IPS-18a (cell line): ENCODE measurements around the gene ALDOC.

Experiments used
- H3K27ac ChIP-seq: one replicate; pipeline ENCODE4 v1.5.1; 2013; ENCODE audit warnings: low read length
- H3K27me3 ChIP-seq: one replicate; pipeline ENCODE4 v1.6.1; 2013; ENCODE audit warnings: mild to moderate bottlenecking, low read length; ENCODE audit not compliant: control insufficient read depth, insufficient read depth
- H3K36me3 ChIP-seq: one replicate; pipeline ENCODE4 v1.6.1; 2013; ENCODE audit warnings: low read depth, low read length; ENCODE audit not compliant: control insufficient read depth
- H3K4me1 ChIP-seq: one replicate; pipeline ENCODE4 v1.6.1; 2013; ENCODE audit warnings: low read depth, low read length; ENCODE audit not compliant: control insufficient read depth
- H3K4me3 ChIP-seq: one replicate; pipeline ENCODE4 v1.5.1; 2013; ENCODE audit warnings: low read length
- H3K9ac ChIP-seq: one replicate; pipeline ENCODE4 v1.6.1; 2013; ENCODE audit warnings: mild to moderate bottlenecking, low read length, moderate library complexity
- H3K9me3 ChIP-seq: one replicate; pipeline ENCODE4 v1.6.1; 2013; ENCODE audit warnings: low read depth, low read length; ENCODE audit not compliant: control insufficient read depth

ALDOC gene

DNA sequence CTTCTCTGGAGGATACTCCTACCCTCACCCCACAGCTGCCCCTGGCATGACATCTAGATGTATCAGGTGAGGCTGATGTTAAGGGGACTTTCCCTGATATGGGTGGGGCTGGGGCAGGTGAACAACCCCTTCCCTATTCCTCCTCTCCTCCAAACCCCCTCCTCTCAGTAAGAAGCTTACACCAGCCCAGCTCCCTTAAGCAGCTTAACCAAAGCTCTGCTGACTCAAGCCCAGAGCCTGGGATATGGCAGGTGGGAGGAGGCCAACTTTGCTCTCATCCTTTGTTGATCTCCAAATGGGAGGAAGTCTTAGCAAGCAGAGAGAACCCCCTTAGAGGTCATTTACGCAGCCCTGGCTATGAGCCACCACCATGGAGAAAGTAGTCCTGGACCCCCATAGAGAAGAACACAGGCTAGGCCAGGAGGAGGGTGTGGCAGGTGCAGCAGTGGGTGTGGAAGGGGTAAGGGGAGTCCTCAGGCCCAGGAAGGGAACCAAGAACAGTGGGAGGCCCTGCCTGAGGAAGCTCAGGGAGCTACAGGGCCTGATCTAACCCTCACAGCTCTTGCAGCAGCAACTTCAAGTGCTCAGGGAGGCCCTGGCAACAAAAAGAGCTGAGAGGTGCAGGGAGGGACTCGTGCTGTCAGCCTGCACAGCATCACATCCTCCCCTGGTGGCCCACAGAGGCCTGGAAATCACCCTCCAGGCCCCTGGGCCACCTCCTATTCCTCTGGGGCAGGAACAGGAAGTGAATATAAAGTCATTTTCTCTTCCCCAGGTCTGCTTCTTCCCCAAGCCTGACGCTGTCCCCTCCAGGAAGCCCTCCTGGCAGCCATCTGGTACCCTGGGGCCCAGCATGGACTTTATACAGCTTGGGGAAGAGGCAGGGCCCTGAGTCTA is 27.2 kb downstream of the ALDOC start:
- Histone ChIP-seq H3K9me3 (no peaks in the 10 kb centered on the region), H3K4me1 (peaks cover 11% of the 10 kb centered on the region), H3K36me3 (peaks cover 16% of the 10 kb centered on the region), H3K27me3 (no peaks in the 10 kb centered on the region), H3K9ac (no peak overlapping the region), H3K4me3 (no peak overlapping the region), H3K27ac (no peak overlapping the region)

DNA sequence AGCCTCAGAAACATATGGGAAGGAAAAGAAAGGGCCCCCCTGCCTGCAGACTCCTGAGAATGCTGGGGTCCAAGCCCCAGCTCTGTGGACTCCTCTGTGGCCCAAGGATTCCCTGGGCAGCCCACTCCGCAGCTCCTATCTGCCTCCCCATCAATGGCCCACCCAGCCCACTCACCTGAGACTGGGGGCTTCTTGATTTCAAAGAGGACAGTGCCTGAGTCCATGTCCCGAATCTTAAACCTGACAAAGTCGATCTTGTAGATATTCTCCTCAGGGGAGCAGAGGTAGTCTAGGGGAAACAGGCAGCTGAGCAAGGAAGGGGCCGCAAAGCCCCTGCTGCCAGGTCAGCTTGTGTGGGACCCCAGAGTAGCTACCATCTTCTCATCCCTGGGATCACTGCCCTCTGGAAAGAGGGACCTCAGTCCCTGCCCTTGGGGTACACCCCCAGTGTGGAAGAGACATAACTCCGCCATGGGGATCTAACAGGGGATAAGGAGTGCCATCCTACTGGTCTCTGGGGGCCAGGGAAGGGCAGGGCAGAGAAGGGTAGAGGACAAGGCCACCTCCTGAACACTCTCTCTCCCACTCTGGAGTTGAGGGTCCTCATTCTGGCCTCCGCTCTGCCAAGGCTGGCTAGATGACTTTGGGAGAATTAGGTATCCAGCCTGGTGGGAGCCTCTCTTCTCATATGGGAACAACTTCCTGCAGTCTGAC is 28.1 kb downstream of the ALDOC start:
- Histone ChIP-seq H3K9me3 (no peaks in the 10 kb centered on the region), H3K4me1 (peaks cover 11% of the 10 kb centered on the region), H3K27ac (no peak overlapping the region), H3K36me3 (peaks cover 7% of the 10 kb centered on the region), H3K9ac (no peak overlapping the region), H3K4me3 (no peak overlapping the region), H3K27me3 (no peaks in the 10 kb centered on the region)

DNA sequence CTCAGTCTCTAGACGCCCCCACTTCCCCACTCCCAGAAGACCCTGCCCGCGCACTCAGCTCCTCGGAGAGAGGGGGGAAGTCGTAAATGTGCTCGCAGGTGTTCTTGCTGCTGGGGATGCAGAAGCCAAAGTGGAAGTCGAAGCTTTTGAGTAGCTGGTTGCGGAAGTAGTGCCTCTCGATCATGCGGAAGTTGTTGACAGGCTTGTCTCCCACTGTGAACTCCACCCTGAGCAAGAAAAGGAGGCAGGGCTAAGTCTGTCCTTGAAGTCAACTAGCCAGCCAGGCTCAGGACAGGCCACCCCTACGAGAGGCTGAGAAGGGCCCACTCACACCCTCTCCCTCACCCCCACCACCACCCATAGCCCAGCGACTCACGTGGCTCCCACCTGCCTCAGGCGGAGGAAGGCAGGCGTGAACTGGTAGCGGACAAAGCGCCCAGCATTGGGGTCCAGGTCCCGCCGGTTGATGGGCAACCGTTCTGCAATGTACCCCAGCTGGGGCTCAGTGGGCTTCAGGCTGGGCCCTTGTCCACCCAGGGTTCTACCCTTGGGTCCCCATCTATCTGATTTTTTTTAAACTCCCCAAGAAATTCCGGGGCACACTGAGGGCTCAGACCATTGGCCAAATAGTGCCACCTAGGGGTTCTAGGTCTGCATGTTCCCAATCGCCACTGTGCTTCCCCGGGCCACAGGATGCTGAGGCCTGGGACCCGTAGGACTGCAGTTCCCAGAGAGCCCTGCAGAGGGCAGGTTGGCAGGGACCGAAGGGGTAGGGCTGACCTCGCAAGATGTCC is 28.9 kb downstream of the ALDOC start:
- no peaks in the 10 kb centered on the region for H3K27me3 ChIP-seq
- H3K27ac ChIP-seq = no peak overlapping the region
- H3K9ac ChIP-seq = no peak overlapping the region
- peaks cover 5% of the 10 kb centered on the region for H3K36me3 ChIP-seq
- peaks cover 10% of the 10 kb centered on the region for H3K4me1 ChIP-seq
- H3K9me3 ChIP-seq = no peaks in the 10 kb centered on the region
- no peak overlapping the region for H3K4me3 ChIP-seq

DNA sequence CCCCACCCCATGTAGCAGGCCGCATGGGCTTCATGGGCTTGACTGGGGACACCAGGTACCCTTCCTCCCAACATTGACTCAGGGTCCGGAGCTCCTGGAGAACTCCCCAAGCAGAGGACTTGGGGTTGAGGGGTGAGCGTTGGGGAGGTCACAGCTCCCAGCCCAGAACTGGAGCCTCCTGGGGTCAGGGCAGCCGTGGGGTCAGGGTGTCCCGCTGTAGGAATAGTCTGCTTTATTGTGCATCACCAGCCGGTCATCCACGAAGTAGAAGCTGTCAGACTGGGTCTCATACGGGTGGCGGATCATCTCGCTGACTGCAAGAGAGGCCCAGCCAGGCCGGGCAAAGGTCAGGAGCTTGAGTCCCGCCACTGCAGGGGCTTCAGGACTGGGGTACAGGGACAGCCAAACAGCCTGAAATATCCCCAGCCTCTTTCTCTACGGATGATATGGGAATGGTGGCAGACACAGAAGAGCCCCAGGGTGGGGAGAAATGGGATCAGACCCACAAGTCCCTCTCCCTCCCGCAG is 29.5 kb downstream of the ALDOC start:
- Histone ChIP-seq H3K9ac (no peak overlapping the region), H3K27ac (no peak overlapping the region), H3K27me3 (no peaks in the 10 kb centered on the region), H3K4me3 (no peak overlapping the region), H3K4me1 (peaks cover 7% of the 10 kb centered on the region), H3K9me3 (no peaks in the 10 kb centered on the region), H3K36me3 (peaks cover 5% of the 10 kb centered on the region)

DNA sequence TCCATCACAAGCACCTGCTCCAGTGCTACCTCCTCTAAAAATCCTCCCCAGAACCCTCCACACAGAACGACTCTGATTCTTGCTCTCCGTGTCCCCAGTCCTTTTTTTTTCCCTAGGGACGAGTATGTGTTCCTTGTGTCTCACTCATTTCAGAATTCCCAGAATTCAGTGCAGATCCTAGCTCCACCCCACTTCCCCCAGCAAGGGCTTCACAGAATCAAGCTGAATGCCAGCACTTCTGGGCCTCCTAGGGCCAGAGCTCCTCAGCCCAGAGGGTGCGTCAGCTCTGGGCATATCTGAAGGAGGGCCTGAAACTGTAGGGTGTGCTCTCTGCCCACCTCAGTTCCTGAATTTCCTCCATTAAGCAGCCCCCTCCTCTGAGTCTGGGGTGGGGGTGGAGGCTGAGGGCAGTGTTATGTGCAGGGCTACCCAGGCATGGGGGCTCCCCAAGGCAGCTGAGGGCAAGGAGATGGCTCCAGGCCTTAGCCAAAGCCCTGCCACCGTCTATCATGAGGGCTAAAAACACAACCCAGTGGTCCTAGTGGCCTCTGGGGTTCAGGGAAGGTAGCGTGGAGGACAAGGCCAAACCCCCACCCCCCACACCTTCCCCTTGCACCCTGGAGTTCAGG is 30.8 kb downstream of the ALDOC start:
- Histone ChIP-seq H3K27ac (no peak overlapping the region), H3K9ac (no peak overlapping the region), H3K27me3 (no peaks in the 10 kb centered on the region), H3K4me3 (no peak overlapping the region), H3K9me3 (no peaks in the 10 kb centered on the region), H3K36me3 (peaks cover 5% of the 10 kb centered on the region), H3K4me1 (no peaks in the 10 kb centered on the region)

DNA sequence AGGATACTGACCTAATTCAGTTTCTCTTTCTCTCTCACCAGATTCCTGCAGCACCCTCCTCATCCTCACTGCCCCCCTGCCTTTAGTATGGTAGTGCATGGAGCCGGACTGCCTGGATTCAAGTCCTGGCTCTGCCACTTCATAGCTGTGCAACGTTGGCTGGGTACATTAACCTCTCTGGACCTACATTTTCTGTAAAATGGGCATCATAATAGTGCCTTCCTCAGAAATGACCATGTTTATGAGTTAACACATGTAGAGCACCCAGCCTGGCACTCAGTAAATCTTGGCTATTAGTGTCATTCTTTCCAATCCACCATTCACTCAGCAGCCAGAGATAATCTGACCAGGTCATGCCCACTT is 31.6 kb downstream of the ALDOC start:
- Histone ChIP-seq H3K4me3 (no peak overlapping the region), H3K4me1 (no peaks in the 10 kb centered on the region), H3K27me3 (no peaks in the 10 kb centered on the region), H3K9ac (no peak overlapping the region), H3K36me3 (peaks cover 5% of the 10 kb centered on the region), H3K9me3 (no peaks in the 10 kb centered on the region), H3K27ac (no peak overlapping the region)

DNA sequence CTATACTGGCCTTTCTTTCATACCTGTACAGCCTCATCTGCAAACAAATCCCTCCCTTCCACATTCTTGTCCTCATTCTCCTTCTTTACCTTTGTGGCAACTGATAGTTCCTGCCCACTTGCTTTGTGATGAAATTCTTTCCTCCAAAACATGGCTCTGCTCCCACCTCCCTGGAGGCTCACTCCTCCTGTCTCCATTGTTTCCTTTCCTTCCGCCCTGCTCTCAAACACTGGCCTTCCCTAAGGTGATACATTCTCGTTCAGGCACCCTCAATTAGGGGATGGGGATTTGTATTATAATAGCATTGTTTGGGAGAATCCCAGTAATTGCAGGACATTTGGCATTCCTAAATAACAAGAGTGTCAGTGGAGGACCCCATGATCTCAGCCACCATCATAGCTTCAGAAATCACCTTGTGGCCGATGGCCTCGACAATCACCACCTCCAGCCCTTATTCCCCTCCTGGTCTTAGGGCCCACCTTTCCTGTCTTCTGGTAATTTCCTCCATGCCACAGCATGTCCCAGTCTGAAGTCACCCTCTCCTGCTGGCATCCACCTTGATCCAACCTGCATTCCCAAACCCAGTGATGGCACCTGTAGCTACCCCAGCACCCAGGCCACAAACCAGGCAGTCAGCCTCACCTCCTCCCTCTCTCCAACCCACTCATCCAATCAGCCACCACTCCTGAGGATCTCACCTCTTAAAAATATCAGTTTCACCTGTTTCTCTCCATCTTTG is 32.1 kb downstream of the ALDOC start:
- H3K36me3 ChIP-seq = peaks cover 5% of the 10 kb centered on the region
- H3K27ac ChIP-seq = no peak overlapping the region
- H3K4me3 ChIP-seq = no peak overlapping the region
- H3K4me1 ChIP-seq = no peaks in the 10 kb centered on the region
- no peaks in the 10 kb centered on the region for H3K27me3 ChIP-seq
- no peaks in the 10 kb centered on the region for H3K9me3 ChIP-seq
- H3K9ac ChIP-seq = no peak overlapping the region

DNA sequence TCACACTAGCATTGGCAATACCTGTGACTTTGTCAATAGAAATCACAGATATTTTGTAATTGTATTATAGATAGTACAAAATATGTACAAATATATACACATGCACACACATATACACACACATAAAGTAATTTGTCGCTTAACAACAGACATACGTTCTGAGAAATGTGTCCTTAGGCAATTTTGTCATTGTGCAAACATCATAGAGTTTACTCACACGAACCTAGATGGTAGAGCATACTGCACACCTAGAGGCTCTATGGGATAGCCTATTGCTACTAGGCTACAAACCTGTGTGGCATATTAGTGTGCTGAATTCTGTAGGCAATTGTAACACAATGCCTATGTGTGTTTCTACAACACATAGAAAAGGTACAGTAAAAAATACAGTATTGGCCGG is 35.3 kb downstream of the ALDOC start:
- Histone ChIP-seq H3K4me1 (no peaks in the 10 kb centered on the region), H3K36me3 (no peaks in the 10 kb centered on the region), H3K9ac (no peak overlapping the region), H3K27me3 (no peaks in the 10 kb centered on the region), H3K4me3 (no peak overlapping the region), H3K9me3 (no peaks in the 10 kb centered on the region), H3K27ac (no peak overlapping the region)

DNA sequence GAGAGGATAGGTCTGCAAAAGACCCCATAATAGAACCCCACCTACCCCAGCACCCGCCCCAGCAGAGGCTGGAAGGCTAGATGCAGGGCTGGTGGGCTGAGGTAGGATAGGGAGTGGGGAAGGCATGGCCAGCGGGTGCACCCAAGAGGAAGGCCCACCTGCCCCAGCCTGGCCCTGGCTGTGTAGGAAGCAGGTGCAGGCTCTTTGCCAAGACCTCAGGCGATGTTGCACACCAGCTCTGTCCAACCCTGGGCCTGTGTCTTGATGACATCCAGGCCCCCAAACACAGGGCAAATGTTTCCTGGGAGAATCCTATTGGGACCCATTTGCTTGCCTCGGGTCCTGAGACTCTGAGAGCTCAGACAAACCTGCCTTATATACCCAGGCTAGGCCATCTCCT is 36.5 kb downstream of the ALDOC start:
- H3K4me3 ChIP-seq = no peak overlapping the region

DNA sequence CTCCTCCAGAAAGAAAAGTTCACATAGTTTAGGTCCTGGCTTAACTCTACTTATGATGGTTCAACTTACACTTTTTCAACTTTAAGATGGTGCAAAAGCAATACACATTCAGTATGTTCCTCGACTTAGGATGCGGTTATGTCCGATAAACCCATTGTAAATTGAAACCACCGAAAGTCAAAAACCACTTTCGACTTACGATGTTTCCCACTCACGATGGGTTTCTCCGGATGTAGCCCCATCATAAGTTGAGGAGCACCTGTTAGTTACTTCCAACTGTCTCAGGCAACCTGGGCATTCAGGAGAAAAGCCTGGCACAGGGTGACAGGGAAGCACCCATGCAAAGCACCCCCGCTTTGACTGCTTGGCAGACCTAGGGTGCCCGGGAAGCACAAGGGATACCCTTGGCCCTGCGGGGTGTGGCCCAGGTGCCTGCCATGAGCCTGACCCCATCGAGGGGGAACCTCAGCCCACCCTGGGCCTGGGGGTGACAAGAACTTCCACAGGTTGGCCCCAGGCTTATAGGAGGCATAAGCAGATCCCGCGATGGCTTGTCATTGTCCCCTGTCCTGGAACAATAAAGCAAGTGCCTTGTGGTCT is 38.3 kb downstream of the ALDOC start:
- no peak overlapping the region for H3K4me3 ChIP-seq
- no peak overlapping the region for H3K27ac ChIP-seq
- no peaks in the 10 kb centered on the region for H3K36me3 ChIP-seq
- H3K4me1 ChIP-seq = no peaks in the 10 kb centered on the region
- H3K9ac ChIP-seq = no peak overlapping the region
- no peaks in the 10 kb centered on the region for H3K9me3 ChIP-seq
- no peaks in the 10 kb centered on the region for H3K27me3 ChIP-seq

More for the DNA sequence above, 36.5 kb downstream of the ALDOC start:
- Histone ChIP-seq H3K27ac (no peak overlapping the region), H3K9ac (no peak overlapping the region), H3K27me3 (no peaks in the 10 kb centered on the region), H3K36me3 (no peaks in the 10 kb centered on the region), H3K9me3 (no peaks in the 10 kb centered on the region), H3K4me1 (no peaks in the 10 kb centered on the region)
